SH-SY5Y (cell line): ENCODE measurements around the gene LARP4.

Experiments used
- GATA2 ChIP-seq: IDR thresholded peaks from 2 replicates; pipeline ENCODE4 v1.6.1; 2011; ENCODE audit warnings: mild to moderate bottlenecking, low read depth, low read length
- GATA3 ChIP-seq: IDR thresholded peaks from 2 replicates; pipeline ENCODE4 v1.6.1; 2011; ENCODE audit warnings: low read depth, mild to moderate bottlenecking, low read length, moderate library complexity

GRCh38 chr12:50524621-50525020, 123.9 kb downstream of the LARP4 start:
- no peak for TF ChIP-seq GATA3
- TF ChIP-seq GATA2 = no peak
